MM.1S (cell line): Measurements from ENCODE around the gene ENPP3.

ENCODE experiments used
- DNase-seq: peaks from one replicate; pipeline ENCODE4 v3.0.0-alpha.2; 2015
- H2AFZ ChIP-seq: fragments of 300-600 bp; sonication (generic); 2 replicates; pipeline ENCODE4 v1.6.0; 2016; ENCODE audit warnings: antibody characterized with exemption, low read length
- H3F3A ChIP-seq: fragments of 300-600 bp; sonication (generic); 2 replicates; pipeline ENCODE4 v1.6.1; 2016; ENCODE audit warnings: mild to moderate bottlenecking, antibody characterized with exemption, low read length, moderate library complexity, mixed read lengths; ENCODE audit not compliant: insufficient read depth
- H3K27ac ChIP-seq: fragments of 300-600 bp; sonication (generic); 2 replicates; pipeline ENCODE4 v1.5.1; 2016; ENCODE audit warnings: mild to moderate bottlenecking, low read length
- H3K27me3 ChIP-seq: fragments of 300-600 bp; sonication (generic); replicated peaks from 2 replicates; pipeline ENCODE4 v1.6.0; 2016; ENCODE audit warnings: low read length; ENCODE audit not compliant: insufficient read depth
- H3K36me3 ChIP-seq: fragments of 300-600 bp; sonication (generic); replicated peaks from 2 replicates; pipeline ENCODE4 v1.6.1; 2016; ENCODE audit warnings: mild to moderate bottlenecking, low read length, mixed read lengths; ENCODE audit not compliant: insufficient read depth
- H3K4me1 ChIP-seq: fragments of 300-600 bp; sonication (generic); 2 replicates; pipeline ENCODE4 v1.6.1; 2016; ENCODE audit warnings: low read length, mixed read lengths
- H3K4me2 ChIP-seq: fragments of 300-600 bp; sonication (generic); 2 replicates; pipeline ENCODE4 v1.6.0; 2016; ENCODE audit warnings: low read depth, low read length
- H3K4me3 ChIP-seq: fragments of 300-600 bp; sonication (generic); 2 replicates; pipeline ENCODE4 v1.5.1; 2016; ENCODE audit warnings: low read length, mixed read lengths
- H3K79me2 ChIP-seq: fragments of 300-600 bp; sonication (generic); 2 replicates; pipeline ENCODE4 v1.6.1; 2016; ENCODE audit warnings: mixed run types, low read length, mixed read lengths
- H3K9ac ChIP-seq: fragments of 300-600 bp; sonication (generic); 2 replicates; pipeline ENCODE4 v1.6.1; 2016; ENCODE audit warnings: low read length, mixed read lengths
- H3K9me2 ChIP-seq: fragments of 300-600 bp; sonication (generic); replicated peaks from 2 replicates; pipeline ENCODE4 v1.6.1; 2016; ENCODE audit warnings: mild to moderate bottlenecking, low read length, mixed read lengths; ENCODE audit not compliant: insufficient read depth
- H3K9me3 ChIP-seq: fragments of 300-600 bp; sonication (generic); replicated peaks from 2 replicates; pipeline ENCODE4 v1.6.1; 2016; ENCODE audit warnings: mild to moderate bottlenecking, low read length, mixed read lengths; ENCODE audit not compliant: insufficient read depth
- H4K20me1 ChIP-seq: fragments of 300-600 bp; sonication (generic); 2 replicates; pipeline ENCODE4 v1.6.1; 2016; ENCODE audit warnings: mild to moderate bottlenecking, low read length, moderate library complexity, mixed read lengths; ENCODE audit not compliant: insufficient read depth
- EZH2 ChIP-seq: fragments of 300-600 bp; sonication (generic); optimal IDR thresholded peaks from 2 replicates; pipeline ENCODE3; 2017; ENCODE audit warnings: low read depth, mild to moderate bottlenecking, antibody characterized with exemption, low read length, mixed read lengths
- EZH2phosphoT487 ChIP-seq: fragments of 300-600 bp; sonication (generic); IDR thresholded peaks from 2 replicates; pipeline ENCODE4 v1.6.1; 2018; ENCODE audit warnings: antibody characterized with exemption, low read length
- TF ChIP-seq, protein P1 (sequence below): fragments of 300-600 bp; sonication (generic); IDR thresholded peaks from 2 replicates; pipeline ENCODE4 v1.5.1; 2016; ENCODE audit warnings: antibody characterized with exemption, low read length, mixed read lengths

Gene ENPP3

DNA sequence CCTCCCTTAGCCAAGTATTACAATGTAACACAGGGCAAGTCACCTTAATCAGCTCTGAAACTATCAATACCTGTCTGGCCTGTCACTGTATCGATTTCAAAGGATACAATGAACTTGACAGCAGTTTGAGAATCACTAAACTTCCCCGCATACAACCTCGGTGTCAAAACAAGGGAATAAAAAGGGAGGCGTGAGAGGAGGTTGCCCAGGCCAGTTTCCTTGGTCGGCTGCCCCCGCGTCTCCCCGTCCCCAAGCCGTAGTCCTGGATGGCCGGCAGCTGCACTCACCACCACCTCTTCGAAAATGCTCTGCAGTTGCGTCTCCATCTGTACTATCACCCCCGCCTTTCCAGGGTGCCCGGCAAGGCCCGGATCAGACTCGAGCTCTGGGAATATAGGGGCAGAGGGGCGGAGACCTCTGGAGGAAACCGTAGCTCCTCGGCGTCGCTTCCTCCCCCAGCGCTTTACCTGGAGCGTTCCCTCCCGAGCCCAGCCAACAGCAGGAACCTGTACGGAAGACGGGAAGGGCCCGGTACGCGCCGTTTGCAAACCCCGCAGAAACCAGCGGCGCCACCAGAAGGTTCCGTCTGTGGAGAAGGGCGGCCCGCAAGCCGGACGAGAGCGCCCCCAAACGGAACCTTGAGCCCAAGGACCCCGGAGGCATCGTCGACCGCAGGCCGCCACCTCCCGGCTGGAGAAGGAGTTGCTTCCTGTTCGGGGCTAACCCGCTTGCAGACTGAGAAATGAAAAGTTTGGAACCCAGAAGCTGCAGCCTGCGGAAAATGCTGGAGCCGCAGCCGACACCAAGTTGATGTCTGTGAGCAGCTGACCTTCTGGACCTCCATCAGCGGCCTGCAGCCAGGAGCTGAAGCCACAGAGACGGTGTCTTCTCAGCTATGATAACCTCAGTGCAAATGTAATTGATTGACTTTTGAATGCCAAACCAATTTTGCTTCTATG lies 9.1 kb upstream of the ENPP3 start, which contains the start of gene MED23:
Gene MED23, minus strand, starts transcription at position 519 of the 959 bp plus-strand sequence. Its CDS starts 193 bp downstream, at position 326.
- Histone ChIP-seq H3F3A (peaks cover 3% of the 10 kb centered on the region; the same call in 1 of the 2 replicates), H3K4me3 (peak within 1 kb of the TSS; percentile 83), H3K4me2 (peak within 1 kb of the TSS; percentile 67), H4K20me1 (no peaks in the 10 kb centered on the region), H3K27me3 (no peaks in the 10 kb centered on the region), H3K9me3 (no peaks in the 10 kb centered on the region), H3K4me1 (0 out of 2 replicates have a peak, but pooled peaks cover 6% of the 10 kb centered on the region), H3K27ac (peak within 1 kb of the TSS; percentile 56; the same call in 1 of the 2 replicates), H3K9ac (peak within 1 kb of the TSS; percentile 73), H3K9me2 (no peaks in the 10 kb centered on the region), H2AFZ (peak within 1 kb of the TSS; percentile 71), H3K79me2 (peaks cover 28% of the 10 kb centered on the region), H3K36me3 (no peaks in the 10 kb centered on the region)
- DNase-seq: peak; percentile 90
- TF ChIP-seq, protein P1, sequence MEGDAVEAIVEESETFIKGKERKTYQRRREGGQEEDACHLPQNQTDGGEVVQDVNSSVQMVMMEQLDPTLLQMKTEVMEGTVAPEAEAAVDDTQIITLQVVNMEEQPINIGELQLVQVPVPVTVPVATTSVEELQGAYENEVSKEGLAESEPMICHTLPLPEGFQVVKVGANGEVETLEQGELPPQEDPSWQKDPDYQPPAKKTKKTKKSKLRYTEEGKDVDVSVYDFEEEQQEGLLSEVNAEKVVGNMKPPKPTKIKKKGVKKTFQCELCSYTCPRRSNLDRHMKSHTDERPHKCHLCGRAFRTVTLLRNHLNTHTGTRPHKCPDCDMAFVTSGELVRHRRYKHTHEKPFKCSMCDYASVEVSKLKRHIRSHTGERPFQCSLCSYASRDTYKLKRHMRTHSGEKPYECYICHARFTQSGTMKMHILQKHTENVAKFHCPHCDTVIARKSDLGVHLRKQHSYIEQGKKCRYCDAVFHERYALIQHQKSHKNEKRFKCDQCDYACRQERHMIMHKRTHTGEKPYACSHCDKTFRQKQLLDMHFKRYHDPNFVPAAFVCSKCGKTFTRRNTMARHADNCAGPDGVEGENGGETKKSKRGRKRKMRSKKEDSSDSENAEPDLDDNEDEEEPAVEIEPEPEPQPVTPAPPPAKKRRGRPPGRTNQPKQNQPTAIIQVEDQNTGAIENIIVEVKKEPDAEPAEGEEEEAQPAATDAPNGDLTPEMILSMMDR: peak; percentile 98
- no peak for TF ChIP-seq EZH2
- TF ChIP-seq EZH2phosphoT487: no peak

DNA sequence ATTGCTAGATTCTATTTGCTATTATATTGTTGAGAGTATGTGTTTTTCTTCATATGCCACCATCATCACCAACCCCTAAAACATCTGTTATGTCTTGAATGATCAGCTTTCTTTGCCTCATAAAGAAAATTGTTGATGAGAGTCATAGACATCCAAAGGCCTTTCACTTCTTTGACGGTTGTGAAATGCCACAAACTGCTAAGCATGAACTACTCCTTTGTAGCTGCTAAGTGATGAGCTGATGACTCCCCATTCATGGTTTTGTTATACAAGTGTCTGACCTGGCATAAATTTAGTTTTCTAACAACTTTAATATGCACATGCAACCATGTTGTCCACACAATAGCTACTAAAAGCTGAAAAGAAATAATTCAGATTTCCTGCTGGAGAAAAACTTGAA lies 8.4 kb upstream of the ENPP3 start:
- no peaks in the 10 kb centered on the region for H3K27me3 ChIP-seq
- DNase-seq: no peak
- no peaks in the 10 kb centered on the region for H4K20me1 ChIP-seq
- 0 out of 2 replicates have a peak, but pooled peaks cover 6% of the 10 kb centered on the region for H3K4me1 ChIP-seq
- H3K36me3 ChIP-seq: no peaks in the 10 kb centered on the region
- peaks cover 3% of the 10 kb centered on the region; the same call in 1 of the 2 replicates for H3F3A ChIP-seq
- H3K27ac ChIP-seq: no peak overlapping the region
- H3K9me3 ChIP-seq: no peaks in the 10 kb centered on the region
- TF ChIP-seq EZH2 (no peak), EZH2phosphoT487 (no peak)
- TF ChIP-seq, protein P1: no peak
- peaks cover 28% of the 10 kb centered on the region for H3K79me2 ChIP-seq
- H3K9ac ChIP-seq: no peak overlapping the region
- H3K4me2 ChIP-seq: peak overlapping the region; percentile 49
- no peaks in the 10 kb centered on the region for H3K9me2 ChIP-seq
- H3K4me3 ChIP-seq: peak overlapping the region; percentile 30; the same call in 1 of the 2 replicates
- H2AFZ ChIP-seq: peak overlapping the region; percentile 61

DNA sequence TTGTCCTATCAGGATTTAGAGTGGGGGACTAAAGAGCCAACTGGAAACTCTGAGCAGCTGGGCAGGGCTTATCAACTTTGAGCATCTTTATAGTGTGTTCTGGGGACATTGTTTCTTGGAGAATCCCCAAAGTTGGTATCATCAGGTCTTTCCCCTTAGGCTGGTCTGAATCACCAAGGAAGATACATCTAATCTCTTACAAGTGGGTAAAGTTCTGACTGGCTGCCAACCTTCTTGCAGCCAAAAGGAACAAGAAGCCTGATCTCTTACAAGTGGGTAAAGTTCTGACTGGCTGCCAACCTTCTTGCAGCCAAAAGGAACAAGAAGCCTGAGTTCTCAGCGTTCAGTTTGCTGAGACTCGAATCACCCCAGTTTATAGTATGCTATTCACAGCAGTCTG lies 7.5 kb upstream of the ENPP3 start:
- Histone ChIP-seq H3K4me1 (0 out of 2 replicates have a peak, but pooled peaks cover 6% of the 10 kb centered on the region), H2AFZ (no peak overlapping the region), H3K4me3 (no peak overlapping the region), H3K9ac (no peak overlapping the region), H3K79me2 (peaks cover 27% of the 10 kb centered on the region), H3K36me3 (no peaks in the 10 kb centered on the region), H3F3A (peaks cover 3% of the 10 kb centered on the region; the same call in 1 of the 2 replicates), H3K27me3 (no peaks in the 10 kb centered on the region), H3K27ac (no peak overlapping the region), H3K9me2 (no peaks in the 10 kb centered on the region), H4K20me1 (no peaks in the 10 kb centered on the region), H3K4me2 (no peak overlapping the region), H3K9me3 (no peaks in the 10 kb centered on the region)
- no peak for DNase-seq
- TF ChIP-seq EZH2phosphoT487: no peak
- TF ChIP-seq EZH2: no peak
- TF ChIP-seq, protein P1: no peak
